Adipocyte (in vitro differentiated cells): ENCODE results near the gene UFD1.

Source experiments
- DNase-seq: peaks from one replicate; pipeline ENCODE4 v3.0.0-alpha.2; 2015; ENCODE audit warnings: low read depth
- H3K27me3 ChIP-seq: replicated peaks from 2 replicates; pipeline ENCODE4 v1.7.0; 2013; ENCODE audit warnings: mild to moderate bottlenecking, low read length, moderate library complexity; ENCODE audit not compliant: control insufficient read depth, insufficient read depth
- H3K36me3 ChIP-seq: 2 replicates; pipeline ENCODE4 v1.7.0; 2013; ENCODE audit warnings: low read length, mild to moderate bottlenecking, moderate library complexity; ENCODE audit not compliant: control insufficient read depth, insufficient read depth, severe bottlenecking
- H3K4me1 ChIP-seq: 2 replicates; pipeline ENCODE4 v1.7.0; 2013; ENCODE audit warnings: mild to moderate bottlenecking, low read length, moderate library complexity; ENCODE audit not compliant: control insufficient read depth, insufficient read depth
- H3K4me3 ChIP-seq: 2 replicates; pipeline ENCODE4 v1.7.0; 2013; ENCODE audit warnings: mild to moderate bottlenecking, low read length, moderate library complexity
- H3K9ac ChIP-seq: 2 replicates; pipeline ENCODE4 v1.7.0; 2013; ENCODE audit warnings: mild to moderate bottlenecking, low read length, moderate library complexity
- H3K9me3 ChIP-seq: 2 replicates; pipeline ENCODE4 v1.7.0; 2013; ENCODE audit warnings: mild to moderate bottlenecking, low read length, moderate library complexity; ENCODE audit not compliant: control insufficient read depth

UFD1 gene

DNA sequence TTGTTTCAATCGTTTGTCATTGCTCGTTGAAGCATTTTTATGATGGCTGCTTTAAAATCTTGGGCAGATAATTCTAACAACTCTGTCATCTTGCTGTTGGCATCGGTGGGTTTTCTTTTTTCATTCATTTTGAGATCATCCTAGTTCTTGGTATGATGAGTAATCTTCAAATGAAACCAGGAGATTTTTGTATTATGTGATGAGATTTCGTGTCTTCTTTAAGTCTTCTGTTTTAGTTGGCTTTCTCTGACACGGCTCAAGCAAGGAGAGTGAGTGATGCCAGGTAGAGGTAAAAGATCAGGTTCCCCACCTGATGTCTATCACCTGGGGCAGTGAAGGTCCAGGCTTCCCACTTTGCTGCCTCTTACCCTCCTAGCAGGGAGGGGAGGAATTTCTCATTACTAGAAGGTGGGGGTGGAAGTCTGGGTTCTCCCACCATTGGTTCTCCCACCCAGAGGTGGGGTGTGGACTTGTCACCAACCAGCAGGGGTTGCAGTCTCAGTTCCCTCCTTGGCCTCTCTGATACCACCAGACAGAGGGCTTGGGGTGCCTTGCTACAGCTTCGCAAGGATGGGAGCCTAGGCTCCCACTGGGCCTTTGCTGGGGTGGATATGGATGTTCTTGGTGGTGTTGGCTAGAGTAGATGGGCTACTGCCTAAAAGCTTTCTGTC, 13.6 kb upstream of the UFD1 start:
- Histone ChIP-seq H3K36me3 (no peaks in the 10 kb centered on the region), H3K9me3 (no peaks in the 10 kb centered on the region), H3K9ac (no peak overlapping the region), H3K4me1 (no peaks in the 10 kb centered on the region), H3K4me3 (no peak overlapping the region), H3K27me3 (no peaks in the 10 kb centered on the region)
- no peak for DNase-seq

DNA sequence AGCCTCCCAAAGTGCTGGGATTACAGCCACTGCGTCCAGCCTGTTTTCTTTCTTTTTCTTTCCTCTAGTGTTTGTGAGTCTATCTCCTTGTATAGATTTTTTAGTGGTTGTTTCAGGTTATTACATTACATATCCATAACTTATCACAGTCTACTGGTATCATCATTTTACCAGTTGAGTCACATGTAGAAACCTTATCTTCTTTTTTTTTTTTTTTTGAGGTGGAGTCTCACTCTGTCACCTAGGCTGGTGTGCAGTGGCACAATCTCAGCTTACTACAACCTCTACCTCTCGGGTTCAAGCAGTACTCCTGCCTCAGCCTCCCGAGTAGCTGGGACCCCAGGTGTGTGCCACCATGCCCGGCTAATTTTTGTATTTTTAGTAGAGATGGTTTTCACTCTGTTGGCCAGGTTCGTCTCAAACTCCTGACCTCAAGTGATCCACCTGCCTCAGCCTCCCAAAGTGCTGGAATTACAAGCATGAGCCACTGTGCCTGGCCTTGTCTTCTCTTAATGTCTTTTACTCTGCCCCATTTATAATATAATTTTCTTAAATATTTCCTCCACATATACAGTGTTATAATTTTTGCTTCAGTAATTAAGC, 11.7 kb upstream of the UFD1 start:
- DNase-seq, result no peak
- no peaks in the 10 kb centered on the region for H3K36me3 ChIP-seq
- H3K4me3 ChIP-seq, result no peak overlapping the region
- H3K27me3 ChIP-seq, result no peaks in the 10 kb centered on the region
- no peak overlapping the region for H3K9ac ChIP-seq
- no peaks in the 10 kb centered on the region for H3K4me1 ChIP-seq
- no peaks in the 10 kb centered on the region for H3K9me3 ChIP-seq

DNA sequence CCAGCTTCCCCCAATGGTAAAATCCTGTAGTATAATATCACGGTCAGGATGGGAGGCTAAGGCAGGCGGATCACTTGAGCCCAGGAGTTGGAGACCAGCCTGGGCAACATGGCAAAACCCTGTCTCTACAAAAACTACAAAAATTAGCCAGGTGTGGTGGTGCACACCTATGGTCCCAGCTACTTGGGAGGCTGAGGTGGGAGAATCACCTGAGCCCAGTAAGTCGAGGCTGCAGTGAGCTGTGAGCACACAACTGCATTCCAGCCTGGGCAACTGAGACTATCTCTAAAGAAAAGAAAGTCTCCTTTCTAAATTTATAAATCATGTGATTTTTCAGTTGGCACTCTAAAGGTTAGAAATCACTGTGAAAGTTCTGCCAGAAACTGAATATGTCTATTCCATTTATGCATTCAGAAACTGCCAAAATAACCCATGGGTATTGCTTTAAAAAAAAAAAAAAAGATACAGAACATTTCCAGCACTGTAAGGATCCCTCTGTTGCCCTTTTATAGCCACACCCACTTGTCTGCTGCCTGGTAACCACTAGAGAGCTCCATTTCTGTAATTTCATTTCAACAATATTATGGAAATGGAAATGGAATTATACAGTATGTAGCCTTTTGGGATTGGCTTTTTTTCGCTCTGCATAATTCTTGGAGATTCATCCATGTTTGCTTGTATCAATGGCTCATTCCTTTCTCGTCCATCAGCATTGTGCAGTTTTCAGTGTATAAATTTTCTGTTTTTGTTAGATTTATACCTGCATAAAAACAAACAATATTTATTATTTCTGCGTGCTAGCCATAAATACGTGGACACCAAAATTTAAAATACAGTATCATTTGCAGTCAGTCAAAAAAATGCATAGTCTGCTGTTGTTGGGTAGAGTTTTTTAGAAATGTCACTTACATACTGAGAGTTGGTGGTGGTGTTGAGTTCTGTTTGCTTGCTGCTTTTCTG, 10.2 kb upstream of the UFD1 start:
- H3K36me3 ChIP-seq, result no peaks in the 10 kb centered on the region
- peak; percentile 64 for DNase-seq

DNA sequence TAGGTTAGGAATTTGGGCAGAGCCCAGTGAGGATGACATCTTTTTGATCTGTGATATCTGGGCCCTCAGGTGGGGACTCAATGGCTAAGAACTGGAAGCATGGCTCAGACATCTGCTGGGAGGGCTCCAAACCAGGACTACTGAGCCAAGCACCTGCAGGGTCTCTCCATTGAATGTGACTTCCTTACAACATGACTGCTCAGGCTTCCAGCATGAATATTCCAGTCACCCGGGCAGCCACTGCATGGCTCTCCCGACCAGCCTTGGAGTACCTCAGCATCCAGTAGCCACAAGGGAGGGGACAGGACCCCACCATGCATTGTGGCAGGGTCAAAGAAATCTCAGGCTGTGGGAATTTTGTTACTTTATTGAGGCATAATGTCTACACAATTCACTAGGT, 9.3 kb upstream of the UFD1 start:
- Histone ChIP-seq H3K27me3 (no peaks in the 10 kb centered on the region), H3K4me3 (no peak overlapping the region), H3K36me3 (no peaks in the 10 kb centered on the region), H3K4me1 (peaks cover 4% of the 10 kb centered on the region), H3K9ac (no peak overlapping the region), H3K9me3 (no peaks in the 10 kb centered on the region)
- no peak for DNase-seq

More for the DNA sequence above, 10.2 kb upstream of the UFD1 start:
- H3K4me3 ChIP-seq, result no peak overlapping the region
- H3K9me3 ChIP-seq, result no peaks in the 10 kb centered on the region
- no peaks in the 10 kb centered on the region for H3K27me3 ChIP-seq
- no peaks in the 10 kb centered on the region for H3K4me1 ChIP-seq
- H3K9ac ChIP-seq, result no peak overlapping the region

- Histone ChIP-seq H3K27me3 (no peaks in the 10 kb centered on the region), H3K9ac (no peak overlapping the region), H3K4me1 (peaks cover 10% of the 10 kb centered on the region), H3K9me3 (no peaks in the 10 kb centered on the region), H3K4me3 (no peak overlapping the region), H3K36me3 (no peaks in the 10 kb centered on the region)
- DNase-seq, result no peak
These were observed 4.7 kb upstream of the UFD1 start for GRCh38 chr22:19483481-19484244.

DNA sequence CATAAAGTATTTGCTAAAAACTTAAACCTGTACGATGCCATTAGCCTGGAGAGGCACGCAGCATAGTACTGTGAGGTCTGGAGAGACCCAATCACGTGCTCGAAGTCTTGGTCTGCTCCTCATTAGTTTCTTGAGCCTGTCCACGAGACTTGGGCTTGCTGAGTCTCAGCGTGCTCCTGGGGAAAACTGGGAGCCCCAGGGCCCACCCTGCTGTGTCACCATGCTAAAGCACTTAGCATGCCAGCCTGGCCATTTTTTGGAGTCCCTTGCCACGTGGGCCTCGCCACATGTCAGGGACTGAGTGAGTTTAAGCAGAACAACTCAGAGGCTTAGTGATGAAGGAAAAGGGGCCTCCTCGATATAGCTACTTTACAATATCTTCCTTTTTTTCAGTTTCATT, 3.3 kb upstream of the UFD1 start:
- H3K27me3 ChIP-seq, result no peaks in the 10 kb centered on the region
- H3K4me3 ChIP-seq, result no peak overlapping the region
- H3K9me3 ChIP-seq, result no peaks in the 10 kb centered on the region
- H3K36me3 ChIP-seq, result no peaks in the 10 kb centered on the region
- no peak for DNase-seq
- H3K4me1 ChIP-seq, result peaks cover 20% of the 10 kb centered on the region
- H3K9ac ChIP-seq, result no peak overlapping the region

DNA sequence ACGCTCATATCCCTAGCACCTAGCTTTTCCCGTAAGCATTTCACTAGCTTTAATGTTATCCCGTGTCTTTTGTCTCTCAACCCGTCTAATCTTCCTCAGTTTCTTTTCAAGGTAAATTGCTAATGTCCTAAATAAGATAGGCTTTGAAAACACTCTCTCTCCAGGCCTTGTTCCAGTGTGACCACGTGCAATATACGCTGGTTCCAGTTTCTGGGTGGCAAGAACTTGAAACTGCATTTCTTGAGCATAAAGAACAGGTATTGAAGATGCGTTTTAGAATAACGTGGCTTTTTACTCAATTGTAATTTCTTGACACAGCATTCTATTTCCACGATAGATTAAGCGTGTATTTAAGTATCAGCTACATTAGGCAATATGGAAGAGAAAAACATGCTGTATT, 1.8 kb upstream of the UFD1 start:
- no peaks in the 10 kb centered on the region for H3K27me3 ChIP-seq
- H3K4me1 ChIP-seq, result peaks cover 29% of the 10 kb centered on the region
- no peak overlapping the region for H3K9ac ChIP-seq
- no peak for DNase-seq
- H3K4me3 ChIP-seq, result no peak overlapping the region
- H3K36me3 ChIP-seq, result peaks cover 3% of the 10 kb centered on the region
- no peaks in the 10 kb centered on the region for H3K9me3 ChIP-seq

GRCh38 chr22:19480173-19480568, 1.2 kb upstream of the UFD1 start:
- peaks cover 3% of the 10 kb centered on the region for H3K36me3 ChIP-seq
- no peaks in the 10 kb centered on the region for H3K9me3 ChIP-seq
- DNase-seq, result no peak
- peak overlapping the region; percentile 99 for H3K4me3 ChIP-seq
- H3K4me1 ChIP-seq, result peaks cover 36% of the 10 kb centered on the region
- no peaks in the 10 kb centered on the region for H3K27me3 ChIP-seq
- peak overlapping the region; percentile 96 for H3K9ac ChIP-seq

- Histone ChIP-seq H3K9ac (peak within 1 kb of the TSS; percentile 96), H3K4me3 (peak within 1 kb of the TSS; percentile 99), H3K27me3 (no peaks in the 10 kb centered on the region), H3K36me3 (peaks cover 9% of the 10 kb centered on the region), H3K9me3 (no peaks in the 10 kb centered on the region), H3K4me1 (peaks cover 37% of the 10 kb centered on the region)
- peak; percentile 99 for DNase-seq
These were observed 571 bp upstream of the UFD1 start, which contains the start of gene CDC45 for GRCh38 chr22:19479355-19480172. CDC45 (plus strand) TSS chr22:19479920; CDS start chr22:19479969, 49 bp downstream.
